C1 segment of cervical spinal cord (tissue), 14 donors: ENCODE data around the gene THAP2.
"Not testable (repeated sequence)": the region's sequence is repeated elsewhere in the genome, so short reads cannot be mapped to it uniquely, and the experiment has no call there.

ENCODE experiments used
- DNase-seq, 14 donors: peaks; one replicate each; lab custom pipeline; 2025; lab: John Stamatoyannopoulos, UW

Gene THAP2

DNA sequence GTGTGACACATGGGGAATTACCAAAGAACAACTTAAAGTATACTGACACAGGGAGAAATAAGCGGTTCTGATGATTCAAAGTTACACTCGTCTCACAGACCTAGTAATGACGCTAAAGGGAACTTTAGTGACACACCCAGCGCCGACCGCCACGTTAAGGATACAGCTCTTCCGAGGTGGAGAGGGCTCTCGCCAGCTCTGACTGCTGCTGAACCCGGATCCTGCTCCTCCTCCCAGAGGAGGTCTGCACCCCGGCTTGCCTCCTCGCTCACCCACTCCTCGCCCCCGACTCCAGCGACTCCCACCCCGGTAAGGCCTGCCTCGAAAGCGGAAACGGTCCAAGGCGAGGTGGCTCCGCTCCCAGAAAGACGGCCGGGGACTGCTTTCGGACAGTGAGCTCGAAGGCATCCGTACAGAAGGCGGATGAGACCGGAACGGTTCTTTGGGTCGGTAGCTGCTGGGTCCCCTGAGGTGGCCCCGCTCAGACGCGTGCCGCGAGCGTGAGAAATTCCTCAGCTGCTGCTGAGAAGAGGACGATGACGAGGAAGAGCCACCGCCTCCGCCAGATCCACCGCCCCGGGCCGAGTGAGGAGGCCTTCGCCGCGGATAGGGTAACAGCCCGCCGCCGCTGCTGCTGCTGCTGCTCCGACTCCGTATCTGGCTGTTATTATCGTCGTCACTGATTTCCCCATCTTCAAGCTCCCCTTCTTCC lies 1.1 kb upstream of the THAP2 start:
- DNase-seq: peak in 9 of 14 donors; percentile 33 to 80 (median 65)

DNA sequence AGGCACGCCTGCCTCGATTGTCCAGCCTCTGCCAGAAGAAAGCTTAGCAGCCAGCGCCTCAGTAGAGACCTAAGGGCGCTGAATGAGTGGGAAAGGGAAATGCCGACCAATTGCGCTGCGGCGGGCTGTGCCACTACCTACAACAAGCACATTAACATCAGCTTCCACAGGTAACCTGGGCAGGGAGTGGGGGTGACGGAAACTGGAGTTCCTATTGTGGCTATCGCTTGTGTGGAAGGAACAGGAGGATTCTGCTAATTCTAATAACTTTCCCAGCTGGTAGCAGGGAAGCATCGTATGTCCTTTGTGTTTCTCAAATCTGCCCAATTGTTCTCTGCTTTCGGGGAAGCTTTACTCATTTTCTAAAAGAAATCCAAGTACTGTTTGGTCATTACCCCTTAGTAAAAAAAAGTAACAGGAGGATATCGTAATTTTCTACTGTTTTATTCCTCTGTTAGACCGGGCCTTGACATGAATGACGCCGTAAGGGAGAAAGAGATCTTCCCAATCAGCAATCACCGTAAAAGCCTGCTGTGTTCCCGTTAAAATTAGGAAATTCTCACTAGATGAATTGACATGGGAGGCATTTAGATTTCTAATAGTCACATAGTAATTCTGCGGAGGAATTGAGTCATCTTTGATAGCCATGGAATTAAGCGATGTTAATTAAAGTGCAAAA lies 449 bp downstream of the THAP2 start:
- DNase-seq: peak in 3 of 14 donors; percentile 58 to 80 (median 76)

DNA sequence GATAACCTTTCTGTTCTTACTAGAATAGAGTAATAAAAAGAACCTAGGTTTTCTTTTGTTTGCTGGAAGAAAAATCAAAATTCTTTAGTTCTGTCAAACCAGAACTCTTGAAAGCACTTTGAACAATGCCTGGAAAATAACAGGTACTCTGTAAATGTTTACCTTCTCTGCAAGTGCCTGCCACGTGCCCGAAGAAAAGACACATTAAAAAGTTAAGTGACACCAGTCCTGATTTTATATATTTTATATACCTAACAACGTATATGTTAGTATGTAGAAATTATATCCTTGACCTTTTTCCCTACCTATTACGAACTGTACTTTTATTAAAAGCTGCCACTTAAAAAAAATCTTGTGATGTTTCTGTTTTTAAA lies 976 bp downstream of the THAP2 start:
- DNase-seq: peak in 1 of 14 donors; percentile 36

DNA sequence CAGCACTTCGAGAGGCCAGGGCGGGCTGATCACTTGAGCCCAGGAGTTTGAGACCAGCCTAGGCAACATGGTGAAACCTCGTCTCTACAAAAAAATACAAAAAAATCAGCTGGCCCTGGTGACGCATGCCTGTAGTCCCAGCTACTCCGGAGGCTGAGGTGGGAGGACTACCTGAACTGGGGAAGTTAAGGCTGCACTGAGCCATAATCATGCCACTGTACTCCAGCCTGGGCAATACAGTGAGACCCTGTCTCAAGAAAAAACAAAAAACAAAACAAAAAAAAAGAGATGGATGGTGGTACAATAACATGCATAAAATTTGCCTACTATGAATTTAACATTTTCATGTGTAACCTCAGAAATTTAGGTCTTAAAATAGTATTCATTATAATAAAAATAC lies 2.2 kb downstream of the THAP2 start:
- no peak for DNase-seq

DNA sequence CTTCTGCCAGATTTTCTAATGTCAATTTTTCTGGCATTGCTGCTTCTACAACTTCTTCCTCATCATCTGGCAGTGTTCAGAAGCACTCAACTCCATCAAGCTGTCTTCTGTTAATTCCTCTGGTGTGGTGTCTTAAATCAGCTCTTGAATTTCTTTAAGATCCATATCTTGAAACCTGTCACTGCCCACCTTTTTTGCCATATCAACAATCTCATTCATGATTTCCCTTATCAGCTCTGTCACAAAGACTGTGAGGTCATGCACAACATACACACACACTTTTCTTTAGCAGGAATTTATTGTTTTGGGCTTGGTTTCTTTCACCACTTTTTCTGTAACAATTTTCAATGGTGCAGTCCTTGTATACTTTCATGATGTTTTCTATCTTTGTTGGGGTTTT lies 7.2 kb downstream of the THAP2 start:
- no peak for DNase-seq

DNA sequence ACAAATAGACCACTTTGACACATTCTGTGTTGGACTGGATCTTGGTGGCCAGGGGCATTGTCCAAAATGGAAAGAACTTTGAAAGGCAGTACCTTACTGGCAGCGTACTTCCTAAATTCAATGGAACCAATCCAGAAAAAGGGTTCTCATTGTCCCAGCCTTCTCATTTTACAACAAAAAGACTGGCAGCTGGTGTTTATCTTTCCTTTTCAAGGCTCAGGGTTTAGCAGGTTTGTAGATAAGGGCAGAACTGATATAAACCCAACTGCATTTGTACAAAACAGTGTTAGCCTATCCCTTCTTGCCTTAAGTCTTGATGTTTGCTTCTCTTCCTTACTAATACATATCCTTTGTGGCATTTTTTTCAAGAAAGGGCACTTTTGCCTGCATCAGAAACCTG lies 7.7 kb downstream of the THAP2 start:
- DNase-seq: no peak

DNA sequence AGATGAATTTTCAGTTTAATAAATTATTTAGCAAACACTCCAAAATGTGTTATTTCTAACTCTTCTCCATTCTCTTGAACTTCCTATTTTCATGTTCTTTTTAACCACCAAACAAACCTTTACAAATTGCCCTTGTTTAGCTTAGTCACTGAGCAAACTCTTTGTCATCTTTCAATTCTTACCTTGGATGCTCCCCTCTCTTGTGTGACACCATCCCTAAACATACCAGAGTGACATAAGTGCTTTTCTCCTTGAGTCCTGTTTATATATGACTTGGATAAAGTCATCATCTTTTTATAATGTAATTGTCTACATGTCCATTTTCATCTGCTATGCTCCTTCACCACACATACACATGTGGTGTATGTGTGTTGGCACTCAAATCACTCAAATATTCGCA lies 18.4 kb downstream of the THAP2 start:
- DNase-seq: no peak

DNA sequence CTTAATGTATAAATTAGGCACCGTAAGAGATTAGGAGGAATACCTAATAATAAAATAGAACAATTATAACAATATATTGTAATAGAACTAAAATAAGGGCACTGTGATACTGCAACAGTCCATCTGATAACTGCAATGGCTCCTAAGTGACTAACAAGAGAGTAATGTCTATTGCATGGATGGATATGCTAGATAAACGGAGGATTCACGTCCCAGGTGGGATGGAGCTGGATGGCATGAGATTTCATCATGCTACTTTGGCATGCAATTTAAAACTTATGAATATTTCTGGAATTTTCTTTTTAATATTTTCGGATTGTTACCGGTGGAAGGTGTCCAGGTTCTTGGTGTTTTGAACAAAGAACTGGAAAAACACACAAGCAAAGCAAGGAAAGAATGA lies 19.5 kb downstream of the THAP2 start:
- no peak for DNase-seq

DNA sequence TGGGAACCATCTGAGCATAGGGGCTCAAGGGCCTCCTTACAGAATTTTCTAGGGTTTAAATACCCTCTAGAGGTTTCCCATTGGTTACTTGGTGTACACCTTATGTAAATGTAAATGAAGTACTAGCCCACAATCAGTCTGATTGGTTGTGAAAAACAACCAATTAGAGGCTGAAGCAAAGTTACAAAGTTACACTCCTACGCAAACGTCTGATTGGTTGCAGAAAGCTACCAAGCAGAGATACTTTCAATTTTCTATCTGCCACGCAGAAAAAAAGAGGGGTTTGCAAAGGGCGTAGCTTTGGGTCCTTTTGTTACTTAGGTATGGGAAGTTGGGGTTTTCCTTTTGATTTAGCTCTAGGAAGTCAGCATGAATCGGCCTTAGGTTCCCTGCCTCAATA lies 20.0 kb downstream of the THAP2 start:
- no peak for DNase-seq

DNA sequence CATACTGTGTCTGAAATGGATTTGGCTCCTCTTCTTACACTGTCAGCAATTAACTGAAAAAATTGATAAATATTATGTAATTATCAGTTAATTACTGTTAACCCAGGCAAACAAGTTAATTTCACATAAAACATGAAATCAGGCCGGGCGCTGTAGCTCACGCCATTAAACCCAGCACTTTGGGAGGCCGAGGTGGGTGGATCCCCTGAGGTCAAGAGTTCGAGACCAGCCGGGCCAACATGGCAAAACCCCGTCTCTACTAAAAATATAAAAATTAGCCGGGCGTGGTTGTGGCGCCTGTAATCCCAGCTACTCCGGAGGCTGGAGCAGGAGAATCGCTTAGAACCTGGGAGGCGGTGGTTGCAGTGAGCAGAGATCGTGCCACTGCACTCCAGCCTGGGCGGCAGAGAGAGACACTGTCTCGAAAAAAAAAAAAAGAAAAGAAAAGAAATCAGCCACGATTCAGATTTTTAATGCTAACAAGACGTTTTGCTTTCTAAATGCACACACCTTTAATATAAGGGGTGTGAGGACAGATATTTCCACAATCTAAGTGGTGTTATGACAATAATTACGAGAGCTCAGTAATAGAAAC lies 21.3 kb downstream of the THAP2 start:
- peak in 2 of 14 donors; percentile 14 to 43 for DNase-seq

DNA sequence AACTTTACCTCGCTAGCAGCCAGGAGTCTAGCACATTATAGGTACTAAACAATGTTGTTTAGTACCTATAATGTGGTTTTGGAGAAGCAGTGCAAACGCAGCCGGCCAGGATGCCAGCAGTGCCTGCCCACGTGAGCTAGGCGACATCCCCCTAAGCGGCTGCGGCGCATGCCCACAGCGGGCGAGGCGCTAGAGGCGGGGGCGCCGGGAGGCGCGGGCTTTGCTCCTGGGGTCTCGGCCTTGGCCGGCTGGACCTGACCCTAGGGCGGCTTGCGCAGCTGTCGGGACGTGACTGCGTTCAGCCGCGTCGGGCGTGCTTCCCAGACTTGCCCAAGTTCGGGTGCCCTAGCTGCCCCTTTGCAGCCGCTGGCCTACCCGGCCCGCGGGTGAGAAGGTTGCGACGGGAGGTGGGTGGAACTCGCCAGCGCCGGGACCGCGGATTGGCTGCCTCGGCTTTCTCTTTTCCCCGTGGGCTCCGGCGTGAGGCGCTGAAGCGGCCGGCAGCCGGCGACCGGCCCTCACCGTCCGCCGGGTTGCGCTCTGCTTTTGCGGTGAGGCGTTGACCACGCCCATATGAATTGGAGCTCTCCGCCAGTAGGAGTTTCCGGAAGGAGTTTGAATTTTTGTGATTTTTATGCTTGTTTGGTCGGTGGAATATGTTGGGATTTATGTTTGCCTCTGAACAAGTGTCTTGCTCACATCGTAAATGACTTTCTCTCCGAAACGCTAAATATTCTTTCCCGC lies 22.0 kb downstream of the THAP2 start, which contains the start of gene TMEM19:
Gene TMEM19, plus strand, starts transcription at position 169 of the 744 bp plus-strand sequence. CDS start 599 bp downstream, outside the sequence.
- DNase-seq: peak; percentile 70 to 99 (median 95)

DNA sequence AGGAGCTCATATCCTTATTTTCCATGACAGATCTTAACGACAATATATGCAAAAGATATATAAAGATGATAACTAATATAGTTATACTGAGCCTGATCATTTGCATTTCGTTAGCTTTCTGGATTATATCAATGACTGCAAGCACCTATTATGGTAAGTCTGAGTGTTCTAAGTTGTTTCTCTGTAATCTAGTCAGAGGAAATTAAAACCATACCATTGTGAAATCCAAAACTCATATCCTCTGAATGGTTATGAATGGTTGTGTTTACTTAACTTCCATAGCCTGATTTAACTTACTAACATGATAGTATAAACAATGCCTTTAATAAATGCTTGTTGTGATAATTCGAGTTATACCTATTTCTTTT lies 22.5 kb downstream of the THAP2 start:
- DNase-seq: no peak

DNA sequence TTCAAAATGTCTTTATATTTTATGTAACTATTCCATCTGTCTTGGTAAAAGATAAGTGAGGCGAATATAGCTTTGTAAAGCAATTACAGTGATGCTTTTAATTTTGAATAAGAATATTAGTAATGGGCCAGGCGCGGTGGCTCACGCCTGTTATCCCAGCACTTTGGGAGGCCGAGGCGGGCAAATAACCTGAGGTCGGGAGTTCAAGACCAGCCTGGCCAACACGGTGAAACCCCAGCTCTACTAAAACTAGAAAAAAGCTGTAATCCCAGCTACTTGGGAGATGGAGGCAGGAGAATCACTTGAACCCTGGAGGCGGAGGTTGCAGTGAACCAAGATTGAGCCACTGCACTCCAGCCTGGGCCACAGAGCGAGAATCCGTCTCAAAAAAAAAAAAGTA lies 23.1 kb downstream of the THAP2 start:
- not testable (repeated sequence) for DNase-seq

DNA sequence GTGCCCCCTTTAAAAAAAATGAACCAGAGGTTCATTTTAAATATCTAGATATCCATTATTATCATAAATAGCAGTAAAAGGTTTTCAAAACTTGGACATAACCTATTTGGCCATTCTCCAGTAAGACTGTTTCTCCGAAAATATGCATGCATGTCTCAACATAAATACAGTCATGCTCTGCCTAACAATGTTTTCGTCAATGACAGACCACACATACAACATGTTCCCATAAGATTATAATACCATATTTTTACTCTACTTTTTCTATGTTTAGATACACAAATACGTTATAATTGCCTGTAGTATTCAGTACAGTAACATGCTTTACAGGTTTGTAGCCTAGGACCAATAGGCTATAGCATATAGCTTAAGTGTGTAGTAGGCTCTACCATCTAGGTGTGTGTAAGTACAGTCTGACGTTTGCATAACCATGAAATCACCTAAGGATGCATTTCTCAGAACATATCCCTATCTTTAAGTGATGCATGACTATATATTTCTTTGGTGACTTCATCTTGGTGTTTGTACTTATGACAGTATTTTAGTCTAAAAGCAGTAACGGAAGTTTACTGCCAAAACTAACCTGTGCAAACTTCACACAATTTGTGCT lies 25.0 kb downstream of the THAP2 start:
- DNase-seq: peak in 1 of 14 donors; percentile 15

DNA sequence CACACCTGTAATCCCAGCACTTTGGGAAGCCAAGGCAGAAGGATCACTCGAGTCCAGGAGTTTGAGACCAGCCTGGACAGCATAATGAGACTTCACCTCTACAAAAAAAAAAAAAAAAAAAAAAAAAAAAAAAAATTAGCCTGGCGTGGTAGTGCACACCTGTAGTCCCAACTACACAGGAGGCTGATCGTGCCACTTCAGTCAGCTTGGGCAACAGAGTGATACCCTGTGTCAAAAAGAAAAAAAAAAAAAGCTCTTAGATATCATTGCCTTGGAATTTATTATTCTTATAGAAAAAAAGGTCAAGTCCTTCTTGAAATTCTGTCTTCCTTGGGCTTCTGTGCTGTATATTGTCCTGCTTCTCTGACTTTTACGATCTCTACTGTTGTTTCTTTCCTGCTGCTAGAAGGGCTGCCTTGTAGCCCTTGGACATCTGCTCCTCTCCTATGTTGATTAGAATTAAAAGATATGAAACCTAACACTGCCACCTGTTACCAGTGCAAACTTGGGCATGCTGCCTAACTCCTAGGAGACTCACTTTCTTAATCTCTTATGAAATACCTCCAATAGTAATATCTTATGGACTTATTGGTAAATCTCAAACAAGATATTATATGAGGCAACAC lies 27.5 kb downstream of the THAP2 start:
- peak in 1 of 14 donors; percentile 13 for DNase-seq

DNA sequence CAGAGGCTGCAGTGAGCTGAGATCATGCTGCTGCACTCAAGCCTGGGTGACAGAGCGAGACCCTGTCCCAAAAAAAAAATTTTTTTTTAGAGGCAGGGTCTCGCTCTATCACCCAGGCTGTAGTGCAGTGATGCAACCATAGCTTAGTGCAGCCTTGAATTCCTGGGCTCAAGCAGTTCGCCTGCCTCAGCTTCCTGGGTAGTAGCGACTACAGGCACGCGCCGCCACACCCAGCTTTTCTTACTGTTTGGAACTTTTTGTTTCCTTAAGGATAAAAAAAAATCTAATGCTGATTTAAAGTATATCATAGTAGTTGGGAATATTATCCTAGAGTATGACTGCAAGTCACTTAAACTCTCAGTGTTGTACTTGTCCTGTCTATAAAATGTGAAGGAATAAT lies 29.0 kb downstream of the THAP2 start:
- no peak for DNase-seq

DNA sequence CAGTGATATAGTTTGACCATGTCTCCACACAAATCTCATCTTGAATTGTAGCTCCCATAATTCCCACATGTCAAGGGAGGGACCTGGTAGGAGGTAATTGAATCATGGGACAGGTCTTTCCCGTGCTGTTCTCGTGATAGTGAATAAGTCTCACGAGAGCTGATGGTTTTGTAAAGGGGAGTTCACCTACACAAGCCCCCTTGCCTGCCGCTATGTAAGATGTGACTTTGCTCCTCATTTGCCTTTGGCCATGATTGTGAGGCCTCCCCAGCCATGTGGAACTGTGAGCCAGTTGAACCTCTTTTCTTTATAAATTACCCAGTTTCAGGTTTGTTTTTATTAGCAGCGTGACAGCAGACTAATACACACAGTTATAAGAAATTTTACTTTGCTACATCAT lies 29.6 kb downstream of the THAP2 start:
- DNase-seq: not testable (repeated sequence)

DNA sequence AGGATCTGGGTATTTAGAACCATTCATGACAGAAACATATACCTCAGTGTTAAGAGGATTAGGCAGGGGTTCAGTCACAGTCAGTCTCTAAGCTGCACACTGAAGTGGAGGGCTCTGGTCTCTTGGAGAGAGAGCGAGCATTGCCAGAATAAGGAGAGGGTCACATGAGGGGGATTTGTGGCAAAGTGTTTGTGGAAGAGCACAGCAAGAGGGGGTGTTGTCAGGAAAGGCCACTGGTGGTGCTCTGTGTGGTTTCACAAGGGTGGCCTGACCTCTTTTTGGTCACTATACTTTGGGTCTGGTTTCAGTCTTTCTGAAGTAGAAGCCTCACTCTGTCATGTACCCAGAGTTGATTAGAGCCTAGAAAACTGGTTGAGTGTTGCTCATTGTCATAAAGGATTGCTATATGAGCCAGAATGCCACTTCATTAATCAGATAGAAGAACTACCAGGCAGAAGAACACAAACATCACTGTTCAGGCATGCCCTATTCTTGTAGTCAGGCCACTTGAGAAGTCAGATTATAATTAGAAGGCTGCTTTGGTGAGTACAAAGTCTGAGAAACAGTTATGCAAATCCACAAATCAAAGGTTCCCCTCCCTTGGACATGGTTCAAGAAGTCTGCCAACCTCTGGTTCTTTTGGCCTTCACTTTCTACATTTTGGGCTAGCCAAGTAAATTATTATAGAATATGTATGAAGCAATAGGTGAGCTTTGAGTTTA lies 30.2 kb downstream of the THAP2 start:
- DNase-seq: no peak

DNA sequence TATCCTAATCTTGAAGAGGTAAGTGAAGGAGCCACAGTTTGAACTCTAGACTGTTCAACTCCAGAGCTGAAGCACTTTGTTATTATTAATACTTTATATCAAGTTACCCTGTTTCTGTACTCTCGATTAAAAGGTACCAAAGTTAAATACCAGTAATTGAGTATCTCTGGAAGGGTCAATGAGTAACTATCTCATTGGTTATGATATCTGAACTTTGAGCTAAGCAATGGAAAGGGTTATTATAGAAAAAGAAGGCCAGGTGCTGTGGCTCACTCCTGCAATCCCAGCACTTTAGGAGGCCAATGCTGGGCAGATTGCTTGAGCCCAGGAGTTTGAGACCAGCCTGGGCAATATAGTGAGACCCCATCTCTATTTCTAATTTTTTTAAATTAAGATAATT lies 31.7 kb downstream of the THAP2 start:
- no peak for DNase-seq

DNA sequence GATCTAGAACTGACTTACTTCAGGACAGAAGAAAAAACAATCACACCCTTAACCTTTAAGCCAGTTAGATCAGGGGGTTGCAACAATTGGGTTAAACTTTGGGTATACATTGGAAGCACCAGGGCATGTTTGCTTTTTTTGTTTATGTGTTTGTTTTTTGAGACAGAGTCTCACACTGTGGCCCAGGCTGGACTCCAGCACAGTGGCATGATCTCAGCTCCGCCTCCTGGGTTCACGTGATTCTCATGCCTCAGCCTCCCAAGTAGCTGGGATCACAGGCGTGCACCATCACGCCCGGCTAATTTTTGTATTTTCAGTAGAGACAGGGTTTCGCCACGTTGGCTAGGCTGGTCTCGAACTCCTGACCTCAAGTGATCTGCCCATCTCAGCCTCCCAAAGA lies 38.1 kb downstream of the THAP2 start:
- DNase-seq: not testable (repeated sequence)

DNA sequence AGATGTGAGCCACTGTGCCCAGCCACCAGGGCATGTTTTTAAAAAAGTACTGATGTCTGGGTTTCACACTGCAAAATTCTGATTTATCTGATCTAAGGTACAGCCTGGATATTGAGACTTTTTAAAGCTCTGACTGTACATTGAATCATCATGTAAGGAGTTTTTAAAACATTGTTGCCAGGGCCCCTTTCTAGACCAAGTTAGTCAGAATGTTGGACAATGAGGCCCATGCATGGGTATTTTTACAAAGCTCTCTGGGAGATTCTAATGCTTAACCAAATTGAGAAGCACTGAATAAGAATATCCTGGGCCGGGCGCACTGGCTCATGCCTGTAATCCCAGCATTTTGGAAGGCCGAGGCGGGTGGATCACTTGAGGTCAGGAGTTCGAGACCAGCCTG lies 38.5 kb downstream of the THAP2 start:
- DNase-seq: no peak
